ENCODE results near the gene THUMPD1. TPM values are rescaled to one million over a fixed set of nuclear protein-coding genes. Genes with fewer than 3 reads are reported as not detected.

THUMPD1 gene, protein sequence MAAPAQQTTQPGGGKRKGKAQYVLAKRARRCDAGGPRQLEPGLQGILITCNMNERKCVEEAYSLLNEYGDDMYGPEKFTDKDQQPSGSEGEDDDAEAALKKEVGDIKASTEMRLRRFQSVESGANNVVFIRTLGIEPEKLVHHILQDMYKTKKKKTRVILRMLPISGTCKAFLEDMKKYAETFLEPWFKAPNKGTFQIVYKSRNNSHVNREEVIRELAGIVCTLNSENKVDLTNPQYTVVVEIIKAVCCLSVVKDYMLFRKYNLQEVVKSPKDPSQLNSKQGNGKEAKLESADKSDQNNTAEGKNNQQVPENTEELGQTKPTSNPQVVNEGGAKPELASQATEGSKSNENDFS
- total RNA-seq (2014; rRNA removed; shearing (Covaris generic)) = 24.5 and 42.9 TPM in 2 replicates
- 25.0 and 25.4 TPM in 2 replicates for polyA plus RNA-seq (2016; fragmentation: Nextera tagmentation; extraction: Ambion mirVana)

DNA sequence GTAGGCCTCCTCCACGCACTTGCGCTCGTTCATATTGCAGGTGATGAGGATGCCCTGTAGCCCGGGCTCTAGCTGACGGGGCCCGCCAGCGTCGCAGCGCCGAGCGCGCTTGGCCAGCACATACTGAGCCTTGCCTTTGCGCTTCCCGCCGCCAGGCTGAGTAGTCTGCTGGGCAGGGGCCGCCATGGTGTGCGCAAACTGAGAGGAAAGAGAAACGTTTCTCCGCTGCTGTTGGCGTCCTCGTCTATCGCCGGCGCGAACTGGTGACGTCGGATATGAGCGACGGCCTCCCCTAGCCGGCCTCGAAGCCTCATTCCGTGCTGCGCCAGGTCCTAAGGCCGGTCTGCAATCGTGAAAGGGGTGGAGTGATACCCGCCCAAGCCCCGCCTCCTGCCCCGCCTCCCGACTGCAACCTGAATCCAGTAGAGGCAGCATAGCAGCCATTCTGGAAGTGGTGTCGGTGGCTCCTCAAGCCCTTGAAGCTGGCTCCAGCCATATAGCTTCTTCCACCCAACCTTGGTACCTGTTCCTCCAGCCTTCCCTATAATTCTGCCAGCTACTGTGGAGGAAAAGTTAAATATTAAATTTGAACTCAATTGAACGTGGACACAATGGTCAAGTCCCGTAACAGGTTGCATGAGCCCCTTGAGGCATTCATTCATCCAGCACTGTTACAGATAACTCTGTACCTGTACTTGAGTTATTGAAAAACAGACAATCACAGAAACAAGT lies at the start of gene THUMPD1:
TSS of gene THUMPD1 (minus strand) at position 265 of the 732 bp plus-strand sequence. CDS start at position 186, 79 bp downstream.
- Histone ChIP-seq H3K9me3 (ENCODE audit: low read depth) (no peaks in the 10 kb centered on the region), H3K4me2 (ENCODE audit: unreplicated experiment) (peak within 1 kb of the TSS; percentile 100), H3K4me1 (ENCODE audit: insufficient read depth) (peaks cover 8% of the 10 kb centered on the region; the same call in 1 of the 2 replicates), H3K36me3 (ENCODE audit: low read depth) (peaks cover 19% of the 10 kb centered on the region), H3K9ac (peak within 1 kb of the TSS; percentile 93), H3K4me3 (peak within 1 kb of the TSS; percentile 99), H3K27me3 (replicated peaks; ENCODE audit: insufficient read depth) (no peaks in the 10 kb centered on the region), H3K79me2 (ENCODE audit: insufficient read depth) (peaks cover 45% of the 10 kb centered on the region), H4K20me1 (ENCODE audit: insufficient read depth) (0 out of 2 replicates have a peak, but pooled peaks cover 5% of the 10 kb centered on the region), H3K9me2 (ENCODE audit: insufficient read depth) (no peaks in the 10 kb centered on the region), H3K27ac (peak within 1 kb of the TSS; percentile 90), H2AFZ (peak within 1 kb of the TSS; percentile 96), H3F3A (ENCODE audit: insufficient read depth) (no peaks in the 10 kb centered on the region)
- peak; percentile 98 for DNase-seq
- 6 to 7% methylated on average over 38 to 40 of the region's 42 CpGs for WGBS, 2 experiments (ENCODE audit: low coverage in 1 of 2, low lambda C conversion rate in 2 of 2, missing lambda C conversion rate in 2 of 2)
- in situ Hi-C loops (cut with MboI) = no loop called here
- no peak for TF ChIP-seq EZH2phosphoT487 (IDR thresholded peaks at IDR 0.05; ENCODE audit: insufficient read depth, low read depth)

DNA sequence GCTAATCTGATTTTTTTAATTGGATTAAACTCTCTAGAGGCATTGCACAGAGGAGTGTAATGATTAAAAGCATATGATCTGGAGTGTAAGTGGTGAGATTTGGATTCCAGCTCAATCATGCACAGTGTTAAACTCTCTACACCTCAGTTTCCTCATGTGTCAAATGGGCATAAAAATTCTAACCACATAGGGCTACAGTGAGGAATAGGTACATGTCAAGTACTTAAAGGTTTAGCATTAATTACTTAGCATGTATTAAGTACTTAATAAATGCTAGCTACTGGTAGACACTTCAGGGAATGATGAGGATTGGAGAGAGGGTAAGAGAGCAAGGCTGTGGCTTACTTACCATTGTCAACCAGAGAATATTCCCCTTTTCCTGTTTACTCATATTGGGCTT lies 47.5 kb upstream of the THUMPD1 start:
- Histone ChIP-seq H3F3A (ENCODE audit: insufficient read depth) (no peaks in the 10 kb centered on the region), H3K9ac (no peak overlapping the region), H3K4me1 (ENCODE audit: insufficient read depth) (no peaks in the 10 kb centered on the region), H3K36me3 (ENCODE audit: low read depth) (no peaks in the 10 kb centered on the region), H4K20me1 (ENCODE audit: insufficient read depth) (no peaks in the 10 kb centered on the region), H3K9me2 (ENCODE audit: insufficient read depth) (no peaks in the 10 kb centered on the region), H3K27me3 (replicated peaks; ENCODE audit: insufficient read depth) (no peaks in the 10 kb centered on the region), H3K79me2 (ENCODE audit: insufficient read depth) (no peaks in the 10 kb centered on the region), H3K9me3 (ENCODE audit: low read depth) (no peaks in the 10 kb centered on the region), H3K27ac (no peak overlapping the region), H3K4me2 (ENCODE audit: unreplicated experiment) (no peak overlapping the region), H2AFZ (no peak overlapping the region), H3K4me3 (no peak overlapping the region)
- in situ Hi-C loops (cut with MboI) = no loop called here
- DNase-seq = no peak
- TF ChIP-seq EZH2phosphoT487 (IDR thresholded peaks at IDR 0.05; ENCODE audit: insufficient read depth, low read depth) (no peak), EZH2 (IDR thresholded peaks at IDR 0.05; ENCODE audit: insufficient read depth, poor library complexity, severe bottlenecking) (no peak)

- no peaks in the 10 kb centered on the region for H3F3A ChIP-seq (ENCODE audit: insufficient read depth)
- DNase-seq = no peak
- in situ Hi-C loops (cut with MboI) = no loop called here
Measured at GRCh38 chr16:20784204-20784603, 42.6 kb upstream of the THUMPD1 start.

GRCh38 chr16:20782470-20782869 lies 40.9 kb upstream of the THUMPD1 start:
- Histone ChIP-seq H2AFZ (no peak overlapping the region), H3K36me3 (ENCODE audit: low read depth) (no peaks in the 10 kb centered on the region), H3K4me2 (ENCODE audit: unreplicated experiment) (no peak overlapping the region), H3K79me2 (ENCODE audit: insufficient read depth) (no peaks in the 10 kb centered on the region), H3K27me3 (replicated peaks; ENCODE audit: insufficient read depth) (no peaks in the 10 kb centered on the region), H3K9ac (no peak overlapping the region), H3K27ac (no peak overlapping the region), H3K4me3 (no peak overlapping the region), H3F3A (ENCODE audit: insufficient read depth) (no peaks in the 10 kb centered on the region), H4K20me1 (ENCODE audit: insufficient read depth) (no peaks in the 10 kb centered on the region), H3K9me3 (ENCODE audit: low read depth) (no peaks in the 10 kb centered on the region), H3K4me1 (ENCODE audit: insufficient read depth) (no peaks in the 10 kb centered on the region), H3K9me2 (ENCODE audit: insufficient read depth) (no peaks in the 10 kb centered on the region)
- 82% methylated on average over 2 of the region's 2 CpGs for WGBS, 2 experiments (ENCODE audit: low coverage in 1 of 2, low lambda C conversion rate in 2 of 2, missing lambda C conversion rate in 2 of 2)
- no peak for DNase-seq
- in situ Hi-C loops (cut with MboI) = no loop called here
- TF ChIP-seq EZH2 (IDR thresholded peaks at IDR 0.05; ENCODE audit: insufficient read depth, poor library complexity, severe bottlenecking) (no peak), EZH2phosphoT487 (IDR thresholded peaks at IDR 0.05; ENCODE audit: insufficient read depth, low read depth) (no peak)

More at GRCh38 chr16:20784204-20784603, 42.6 kb upstream of the THUMPD1 start:
- H3K27ac ChIP-seq = no peak overlapping the region
- no peaks in the 10 kb centered on the region for H4K20me1 ChIP-seq (ENCODE audit: insufficient read depth)
- H3K36me3 ChIP-seq (ENCODE audit: low read depth) = no peaks in the 10 kb centered on the region
- no peaks in the 10 kb centered on the region for H3K9me2 ChIP-seq (ENCODE audit: insufficient read depth)
- no peak overlapping the region for H3K9ac ChIP-seq
- H3K4me3 ChIP-seq = no peak overlapping the region
- H3K4me2 ChIP-seq (ENCODE audit: unreplicated experiment) = no peak overlapping the region
- no peak overlapping the region for H2AFZ ChIP-seq
- H3K4me1 ChIP-seq (ENCODE audit: insufficient read depth) = no peaks in the 10 kb centered on the region
- H3K79me2 ChIP-seq (ENCODE audit: insufficient read depth) = no peaks in the 10 kb centered on the region
- no peaks in the 10 kb centered on the region for H3K9me3 ChIP-seq (ENCODE audit: low read depth)
- no peaks in the 10 kb centered on the region for H3K27me3 ChIP-seq (replicated peaks; ENCODE audit: insufficient read depth)
- no peak for TF ChIP-seq EZH2phosphoT487 (IDR thresholded peaks at IDR 0.05; ENCODE audit: insufficient read depth, low read depth)
- TF ChIP-seq EZH2 (IDR thresholded peaks at IDR 0.05; ENCODE audit: insufficient read depth, poor library complexity, severe bottlenecking) = no peak
